ENCODE measurements around the gene ELAVL2.

The ELAVL2 gene

GRCh38 chr9:23821375-23822181, 4.5 kb downstream of the ELAVL2 start:
- no peak for DNase-seq (ENCODE audit: low spot score)

GRCh38 chr9:23820451-23821374, 5.3 kb downstream of the ELAVL2 start:
- DNase-seq (ENCODE audit: low spot score) = no peak

GRCh38 chr9:23819403-23819802, 6.6 kb downstream of the ELAVL2 start:
- DNase-seq (ENCODE audit: low spot score) = no peak

- no peak for DNase-seq (ENCODE audit: low spot score)
Measured at GRCh38 chr9:23814243-23814642, 11.8 kb downstream of the ELAVL2 start.

- no peak for DNase-seq (ENCODE audit: low spot score)
Measured at GRCh38 chr9:23812673-23813072, 13.4 kb downstream of the ELAVL2 start.

- DNase-seq (ENCODE audit: low spot score) = no peak
Measured at GRCh38 chr9:23811633-23812032, 14.4 kb downstream of the ELAVL2 start.

GRCh38 chr9:23803216-23803615, 22.8 kb downstream of the ELAVL2 start:
- DNase-seq (ENCODE audit: low spot score) = no peak

- no peak for DNase-seq (ENCODE audit: low spot score)
Measured at GRCh38 chr9:23801523-23801922, 24.5 kb downstream of the ELAVL2 start.

GRCh38 chr9:23799521-23799920, 26.5 kb downstream of the ELAVL2 start:
- DNase-seq (ENCODE audit: low spot score) = no peak

- DNase-seq (ENCODE audit: low spot score) = no peak
Measured at GRCh38 chr9:23798325-23798724, 27.7 kb downstream of the ELAVL2 start.

GRCh38 chr9:23796209-23796608, 29.8 kb downstream of the ELAVL2 start:
- no peak for DNase-seq (ENCODE audit: low spot score)

GRCh38 chr9:23790351-23791260, 35.4 kb downstream of the ELAVL2 start:
- DNase-seq (ENCODE audit: low spot score) = no peak

GRCh38 chr9:23789529-23790254, 36.3 kb downstream of the ELAVL2 start:
- no peak for DNase-seq (ENCODE audit: low spot score)

GRCh38 chr9:23784962-23785361, 41.1 kb downstream of the ELAVL2 start:
- DNase-seq (ENCODE audit: low spot score) = no peak

GRCh38 chr9:23783509-23783908, 42.5 kb downstream of the ELAVL2 start:
- DNase-seq (ENCODE audit: low spot score) = no peak

GRCh38 chr9:23779220-23779619, 46.8 kb downstream of the ELAVL2 start:
- no peak for DNase-seq (ENCODE audit: low spot score)

- no peak for DNase-seq (ENCODE audit: low spot score)
Measured at GRCh38 chr9:23777328-23777727, 48.7 kb downstream of the ELAVL2 start.

- DNase-seq (ENCODE audit: low spot score) = no peak
Measured at GRCh38 chr9:23775549-23775948, 50.5 kb downstream of the ELAVL2 start.

- no peak for DNase-seq (ENCODE audit: low spot score)
Measured at GRCh38 chr9:23774266-23774665, 51.8 kb downstream of the ELAVL2 start.

GRCh38 chr9:23772385-23772783, 53.7 kb downstream of the ELAVL2 start:
- no peak for DNase-seq (ENCODE audit: low spot score)

- no peak for DNase-seq (ENCODE audit: low spot score)
Measured at GRCh38 chr9:23771746-23772384, 54.2 kb downstream of the ELAVL2 start.
